ENCODE results near the gene MST1.

GRCh38 chr3:49659756-49660155 lies 29.5 kb downstream of the MST1 start:
- no peak for TF ChIP-seq CTCF (IDR thresholded peaks at IDR 0.05)
- no peak for TF ChIP-seq POLR2A (IDR thresholded peaks at IDR 0.05)
- no peak for TF ChIP-seq EP300 (IDR thresholded peaks at IDR 0.05; ENCODE audit: low read depth)

Data from transverse colon (tissue), 3 donors.